Measurements from ENCODE around the gene SLC16A10. TPM values are rescaled to one million over a fixed set of nuclear protein-coding genes. Genes with fewer than 3 reads are reported as not detected.

SLC16A10 gene
- total and polyA plus RNA-seq, 2 donors (not counting 3 experiments of a cell fraction or from before 2014, with no cell fraction given): not detected

GRCh38 chr6:111114087-111114443 lies 26.8 kb downstream of the SLC16A10 start:
- FAIRE-seq (no peak), DNase-seq (ENCODE audit: low read depth, low spot score) (no peak)
- Histone ChIP-seq H3K9me1 (replicated peaks; ENCODE audit: control insufficient read depth, extremely low read depth, insufficient read depth, low read length) (peaks cover 2% of the 10 kb centered on the region), H3K9ac (replicated peaks; ENCODE audit: extremely low read depth, insufficient read depth, low read length) (no peak overlapping the region), H3K36me3 (ENCODE audit: control insufficient read depth in 2 of 2, extremely low read depth in 1 of 2, insufficient read depth in 2 of 2, low read length in 2 of 2) (no peaks in the 10 kb centered on the region), H2AFZ (ENCODE audit: low read depth, low read length) (no peak overlapping the region), H3K27ac (ENCODE audit: insufficient read depth, low read depth, low read length) (no peak overlapping the region), H4K20me1 (replicated peaks; ENCODE audit: control insufficient read depth, extremely low read depth, insufficient read depth, low read length) (no peaks in the 10 kb centered on the region), H3K9me3 (replicated peaks; ENCODE audit: control insufficient read depth, insufficient read depth, low read length) (no peaks in the 10 kb centered on the region), H3K79me2 (ENCODE audit: control insufficient read depth, insufficient read depth, low read length) (no peaks in the 10 kb centered on the region), H3K4me3 (replicated peaks in 1 of 3; ENCODE audit: insufficient read depth in 1 of 3, low read depth in 1 of 3, low read length in 3 of 3) (no peak overlapping the region), H3K27me3 (ENCODE audit: control insufficient read depth in 2 of 2, insufficient read depth in 2 of 2, low read length in 2 of 2) (peaks cover 10 to 11% of the 10 kb centered on the region in 2 experiments), H3K4me2 (ENCODE audit: insufficient read depth, low read length) (no peak overlapping the region), H3K4me1 (ENCODE audit: control insufficient read depth, extremely low read depth, insufficient read depth, low read length) (no peaks in the 10 kb centered on the region)
- intact Hi-C loops (cut with micrococcal nuclease) (no loop called here), dilution Hi-C loops (cut with MboI; ENCODE audit: extremely low pct_ligation_motif_present, low sequenced_read_pairs) (no loop called here)
- ChIA-PET POLR2A (no interaction called here), CTCF (no interaction called here)
- BruUV-seq (replicated peaks): no TSS peak
- TF ChIP-seq MYC (IDR thresholded peaks at IDR 0.05; ENCODE audit: low read depth, low read length) (no peak), FOS (IDR thresholded peaks at IDR 0.05; ENCODE audit: borderline replicate concordance, insufficient read depth, low read length) (no peak), POLR2A (IDR thresholded peaks at IDR 0.05; ENCODE audit: low read depth, low read length) (no peak), GATA2 (IDR thresholded peaks at IDR 0.05; ENCODE audit: insufficient read depth, insufficient read length, low read depth, low read length) (no peak), POLR2AphosphoS5 (IDR thresholded peaks at IDR 0.05; ENCODE audit: insufficient read depth, low read depth, low read length) (no peak), EZH2 (IDR thresholded peaks at IDR 0.05; ENCODE audit: borderline replicate concordance, low read depth, low read length, severe bottlenecking) (no peak), JUN (IDR thresholded peaks at IDR 0.05; ENCODE audit: borderline replicate concordance, insufficient read depth, insufficient read length, low read depth) (no peak)
- TF ChIP-seq, protein P1, sequence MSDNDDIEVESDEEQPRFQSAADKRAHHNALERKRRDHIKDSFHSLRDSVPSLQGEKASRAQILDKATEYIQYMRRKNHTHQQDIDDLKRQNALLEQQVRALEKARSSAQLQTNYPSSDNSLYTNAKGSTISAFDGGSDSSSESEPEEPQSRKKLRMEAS (IDR thresholded peaks at IDR 0.05; ENCODE audit: insufficient read depth, insufficient read length): no peak
- TF ChIP-seq, protein P2, sequence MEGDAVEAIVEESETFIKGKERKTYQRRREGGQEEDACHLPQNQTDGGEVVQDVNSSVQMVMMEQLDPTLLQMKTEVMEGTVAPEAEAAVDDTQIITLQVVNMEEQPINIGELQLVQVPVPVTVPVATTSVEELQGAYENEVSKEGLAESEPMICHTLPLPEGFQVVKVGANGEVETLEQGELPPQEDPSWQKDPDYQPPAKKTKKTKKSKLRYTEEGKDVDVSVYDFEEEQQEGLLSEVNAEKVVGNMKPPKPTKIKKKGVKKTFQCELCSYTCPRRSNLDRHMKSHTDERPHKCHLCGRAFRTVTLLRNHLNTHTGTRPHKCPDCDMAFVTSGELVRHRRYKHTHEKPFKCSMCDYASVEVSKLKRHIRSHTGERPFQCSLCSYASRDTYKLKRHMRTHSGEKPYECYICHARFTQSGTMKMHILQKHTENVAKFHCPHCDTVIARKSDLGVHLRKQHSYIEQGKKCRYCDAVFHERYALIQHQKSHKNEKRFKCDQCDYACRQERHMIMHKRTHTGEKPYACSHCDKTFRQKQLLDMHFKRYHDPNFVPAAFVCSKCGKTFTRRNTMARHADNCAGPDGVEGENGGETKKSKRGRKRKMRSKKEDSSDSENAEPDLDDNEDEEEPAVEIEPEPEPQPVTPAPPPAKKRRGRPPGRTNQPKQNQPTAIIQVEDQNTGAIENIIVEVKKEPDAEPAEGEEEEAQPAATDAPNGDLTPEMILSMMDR (IDR thresholded peaks at IDR 0.05; ENCODE audit: extremely low read depth in 1 of 2, insufficient read depth in 1 of 2, low read depth in 1 of 2, low read length in 2 of 2): no peak

Measured in endothelial cell of umbilical vein (primary cell).